Measurements from ENCODE around the gene YJEFN3. TPM values are rescaled to one million over a fixed set of nuclear protein-coding genes. Genes with fewer than 3 reads are reported as not detected.

YJEFN3 gene
- polyA plus RNA-seq, 3 donors: 2.3 TPM; not detected in 2

DNA sequence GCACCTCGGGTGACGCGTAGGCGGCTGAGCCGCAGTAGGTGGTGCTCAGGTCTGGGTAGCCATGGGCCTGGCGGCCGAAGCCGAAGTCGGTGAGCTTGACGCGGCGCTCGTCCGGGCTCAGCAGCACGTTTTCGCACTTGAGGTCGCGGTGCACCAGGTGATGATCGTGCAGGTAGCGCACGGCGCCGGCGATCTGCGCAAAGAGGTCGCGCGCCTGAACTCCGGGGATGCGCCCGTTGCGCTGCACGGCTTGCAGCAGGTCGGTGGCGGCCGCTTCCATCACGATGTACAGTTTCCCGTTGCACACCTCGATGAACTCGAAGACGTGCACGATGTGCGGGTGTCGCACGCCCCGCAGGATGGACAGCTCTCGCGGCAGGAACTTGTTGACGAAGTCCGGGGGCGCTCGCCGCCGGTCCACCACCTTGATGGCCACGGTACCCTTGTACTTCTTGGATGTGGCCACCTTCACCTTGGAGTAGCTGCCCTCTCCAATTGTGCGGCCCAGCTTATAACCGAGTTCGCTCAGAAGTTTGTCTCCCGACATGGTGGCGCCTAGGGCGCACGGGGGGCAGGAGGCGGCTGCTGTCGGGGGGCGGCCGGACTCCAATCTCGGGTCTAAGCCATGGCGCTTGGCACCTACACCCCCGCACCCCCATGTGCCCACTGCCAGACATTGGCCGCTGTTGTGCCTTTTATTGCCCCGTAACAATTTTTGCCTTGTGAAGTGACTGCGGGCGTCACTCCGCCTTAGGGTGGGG lies 13.7 kb upstream of the YJEFN3 start, which contains the start of gene TSSK6:
TSS of gene TSSK6 (minus strand) at position 668 of the 761 bp plus-strand sequence. CDS start at position 547, 121 bp downstream.
- H3K36me3 ChIP-seq (replicated peaks in 1 of 2; ENCODE audit: control insufficient read depth in 1 of 2, insufficient read depth in 2 of 2, low read length in 2 of 2): peaks cover 7 to 11% of the 10 kb centered on the region in 2 donors
- peaks cover 11 to 22% (median 16%) of the 10 kb centered on the region in 7 donors for H3K9me3 Mint-ChIP-seq
- H3K27ac Mint-ChIP-seq: peak within 1 kb of the TSS; percentile 78 to 98 (median 95)
- H3K36me3 Mint-ChIP-seq: peaks cover 11 to 22% of the 10 kb centered on the region in 2 donors
- peaks cover 0 to 9% of the 10 kb centered on the region in 2 donors for H3K27me3 ChIP-seq (ENCODE audit: control insufficient read depth in 2 of 2, insufficient read depth in 2 of 2, low read length in 2 of 2)
- H4K20me1 ChIP-seq (ENCODE audit: insufficient read depth, low read length): peaks cover 9% of the 10 kb centered on the region
- peaks cover 0 to 15% (median 2%) of the 10 kb centered on the region in 3 donors for H3K27me3 Mint-ChIP-seq (ENCODE audit: low read depth in 3 of 3)
- peaks cover 41% of the 10 kb centered on the region for H3K79me2 ChIP-seq (ENCODE audit: insufficient read depth, low read length)
- 88% methylated on average over 72 of the region's 74 CpGs for WGBS (ENCODE audit: insufficient coverage)
- H3K9ac ChIP-seq (ENCODE audit: insufficient read depth, low read length, poor library complexity, severe bottlenecking): peak within 1 kb of the TSS; percentile 85
- DNase-seq: no peak
- intact Hi-C loops (cut with micrococcal nuclease): no loop called here
- TF ChIP-seq, protein P1, sequence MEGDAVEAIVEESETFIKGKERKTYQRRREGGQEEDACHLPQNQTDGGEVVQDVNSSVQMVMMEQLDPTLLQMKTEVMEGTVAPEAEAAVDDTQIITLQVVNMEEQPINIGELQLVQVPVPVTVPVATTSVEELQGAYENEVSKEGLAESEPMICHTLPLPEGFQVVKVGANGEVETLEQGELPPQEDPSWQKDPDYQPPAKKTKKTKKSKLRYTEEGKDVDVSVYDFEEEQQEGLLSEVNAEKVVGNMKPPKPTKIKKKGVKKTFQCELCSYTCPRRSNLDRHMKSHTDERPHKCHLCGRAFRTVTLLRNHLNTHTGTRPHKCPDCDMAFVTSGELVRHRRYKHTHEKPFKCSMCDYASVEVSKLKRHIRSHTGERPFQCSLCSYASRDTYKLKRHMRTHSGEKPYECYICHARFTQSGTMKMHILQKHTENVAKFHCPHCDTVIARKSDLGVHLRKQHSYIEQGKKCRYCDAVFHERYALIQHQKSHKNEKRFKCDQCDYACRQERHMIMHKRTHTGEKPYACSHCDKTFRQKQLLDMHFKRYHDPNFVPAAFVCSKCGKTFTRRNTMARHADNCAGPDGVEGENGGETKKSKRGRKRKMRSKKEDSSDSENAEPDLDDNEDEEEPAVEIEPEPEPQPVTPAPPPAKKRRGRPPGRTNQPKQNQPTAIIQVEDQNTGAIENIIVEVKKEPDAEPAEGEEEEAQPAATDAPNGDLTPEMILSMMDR (IDR thresholded peaks at IDR 0.05): no peak
- H2AFZ ChIP-seq (ENCODE audit: insufficient read depth, low read depth, low read length, poor library complexity, severe bottlenecking): peak within 1 kb of the TSS; percentile 98
- peak within 1 kb of the TSS; percentile 90 for H3K4me2 ChIP-seq (replicated peaks; ENCODE audit: extremely low read depth, low read length, poor library complexity, severe bottlenecking)
- H3K4me1 ChIP-seq (ENCODE audit: control insufficient read depth in 1 of 2, insufficient read depth in 2 of 2, low read length in 2 of 2): peaks cover 16 to 30% of the 10 kb centered on the region in 2 donors
- peaks cover 14% of the 10 kb centered on the region for H3K4me1 Mint-ChIP-seq
- H3K27ac ChIP-seq (ENCODE audit: low read depth in 1 of 2, low read length in 2 of 2): peak within 1 kb of the TSS; percentile 74 to 89
- H3K4me3 Mint-ChIP-seq: peak within 1 kb of the TSS; percentile 92 to 94
- H3K4me3 ChIP-seq (replicated peaks in 1 of 3; ENCODE audit: low read depth in 2 of 3, low read length in 3 of 3): peak within 1 kb of the TSS; percentile 81 to 94 (median 88)
- H3K9me3 ChIP-seq (replicated peaks in 1 of 2; ENCODE audit: control insufficient read depth in 1 of 2, insufficient read depth in 1 of 2, low read length in 2 of 2): peaks cover 15 to 18% of the 10 kb centered on the region in 2 donors

DNA sequence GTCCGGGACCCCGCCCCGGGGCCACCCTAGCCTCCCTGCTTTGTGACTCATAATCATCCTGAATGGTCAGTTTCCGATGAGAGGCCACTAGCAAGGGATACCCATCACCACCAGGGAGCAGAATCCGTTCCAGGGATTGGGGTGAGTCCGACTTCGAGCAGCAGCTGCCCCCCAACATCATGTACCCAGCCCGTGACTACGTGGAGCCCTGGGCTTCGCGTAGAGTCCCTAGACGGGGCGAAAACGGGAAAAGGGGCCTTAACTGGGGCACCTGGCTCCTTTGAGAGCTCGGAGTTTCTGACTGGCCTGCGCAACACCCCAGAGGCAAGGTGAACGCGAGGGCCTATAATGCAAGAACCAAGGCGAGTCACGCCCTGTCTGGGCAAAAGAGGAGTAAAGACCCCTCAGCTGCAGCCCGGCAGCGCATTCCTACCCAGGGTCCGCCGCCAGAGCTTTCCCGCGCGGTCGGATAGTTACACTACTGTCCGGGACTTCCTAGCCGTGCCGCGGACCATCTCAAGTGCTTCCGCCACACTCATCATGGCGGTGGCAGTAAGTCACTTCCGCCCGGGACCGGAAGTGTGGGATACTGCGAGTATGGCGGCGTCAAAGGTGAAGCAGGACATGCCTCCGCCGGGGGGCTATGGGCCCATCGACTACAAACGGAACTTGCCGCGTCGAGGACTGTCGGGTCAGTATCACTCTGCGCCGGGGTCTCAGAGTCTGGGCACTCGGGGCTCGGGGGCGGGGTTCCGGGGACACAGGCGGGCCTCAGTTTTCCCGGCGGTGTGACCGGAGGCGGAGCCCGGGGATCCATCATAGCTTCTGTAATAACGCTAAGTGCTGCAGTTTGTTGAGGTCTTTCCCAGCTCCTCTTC lies 12.8 kb upstream of the YJEFN3 start, which contains the start of gene NDUFA13:
TSS of gene NDUFA13 (plus strand) at position 584 of the 878 bp plus-strand sequence. CDS start at position 598, 14 bp downstream.
- H3K27me3 ChIP-seq (ENCODE audit: control insufficient read depth in 2 of 2, insufficient read depth in 2 of 2, low read length in 2 of 2): peaks cover 0 to 9% of the 10 kb centered on the region in 2 donors
- Mint-ChIP-seq H3K36me3 (peaks cover 16 to 27% of the 10 kb centered on the region in 2 donors), H3K27ac (peak within 1 kb of the TSS; percentile 78 to 98 (median 95)), H3K9me3 (peaks cover 11 to 22% (median 16%) of the 10 kb centered on the region in 7 donors), H3K4me1 (peaks cover 17% of the 10 kb centered on the region), H3K4me3 (peak within 1 kb of the TSS; percentile 92 to 94), H3K27me3 (ENCODE audit: low read depth in 3 of 3) (peaks cover 0 to 14% (median 2%) of the 10 kb centered on the region in 3 donors)
- peaks cover 16 to 30% of the 10 kb centered on the region in 2 donors for H3K4me1 ChIP-seq (ENCODE audit: control insufficient read depth in 1 of 2, insufficient read depth in 2 of 2, low read length in 2 of 2)
- peak within 1 kb of the TSS; percentile 90 for H3K4me2 ChIP-seq (replicated peaks; ENCODE audit: extremely low read depth, low read length, poor library complexity, severe bottlenecking)
- H3K36me3 ChIP-seq (replicated peaks in 1 of 2; ENCODE audit: control insufficient read depth in 1 of 2, insufficient read depth in 2 of 2, low read length in 2 of 2): peaks cover 7 to 19% of the 10 kb centered on the region in 2 donors
- intact Hi-C loops (cut with micrococcal nuclease): no loop called here
- H3K9me3 ChIP-seq (replicated peaks in 1 of 2; ENCODE audit: control insufficient read depth in 1 of 2, insufficient read depth in 1 of 2, low read length in 2 of 2): peaks cover 15 to 18% of the 10 kb centered on the region in 2 donors
- peak within 1 kb of the TSS; percentile 74 to 89 for H3K27ac ChIP-seq (ENCODE audit: low read depth in 1 of 2, low read length in 2 of 2)
- H4K20me1 ChIP-seq (ENCODE audit: insufficient read depth, low read length): peaks cover 12% of the 10 kb centered on the region
- WGBS (ENCODE audit: insufficient coverage): 6% methylated on average over 55 of the region's 61 CpGs
- H3K79me2 ChIP-seq (ENCODE audit: insufficient read depth, low read length): peaks cover 49% of the 10 kb centered on the region
- TF ChIP-seq, protein P1 (IDR thresholded peaks at IDR 0.05): no peak
- peak within 1 kb of the TSS; percentile 98 for H2AFZ ChIP-seq (ENCODE audit: insufficient read depth, low read depth, low read length, poor library complexity, severe bottlenecking)
- peak within 1 kb of the TSS; percentile 85 for H3K9ac ChIP-seq (ENCODE audit: insufficient read depth, low read length, poor library complexity, severe bottlenecking)
- DNase-seq: peak; percentile 90 to 94 (median 93)
- H3K4me3 ChIP-seq (replicated peaks in 1 of 3; ENCODE audit: low read depth in 2 of 3, low read length in 3 of 3): peak within 1 kb of the TSS; percentile 81 to 94 (median 88)
